GM12878 (cell line): Measurements from ENCODE around the gene RABEP2.

Experiments
- FOS ChIP-seq: IDR thresholded peaks from 3 replicates; pipeline ENCODE4 v1.6.1; 2011; ENCODE audit warnings: borderline replicate concordance; ENCODE audit not compliant: insufficient read length; ENCODE audit errors: extremely low read depth
- JUND ChIP-seq: IDR thresholded peaks from 2 replicates; pipeline ENCODE4 v1.6.1; 2012; ENCODE audit warnings: low read depth, mild to moderate bottlenecking, low read length, improper control_type of control experiment, moderate library complexity
- NBN ChIP-seq: fragments of 450-650 bp; IDR thresholded peaks from 2 replicates; pipeline ENCODE4 v1.6.1; 2016
- POLR2A ChIP-seq: IDR thresholded peaks from 2 replicates; pipeline ENCODE4 v1.6.1; 2011; ENCODE audit warnings: low read depth, mild to moderate bottlenecking, low read length
- POLR2AphosphoS5 ChIP-seq: IDR thresholded peaks from 2 replicates; pipeline ENCODE4 v1.6.1; 2011; ENCODE audit warnings: mild to moderate bottlenecking, low read length, inconsistent platforms
- SREBF1 ChIP-seq: IDR thresholded peaks from 2 replicates; pipeline ENCODE4 v1.6.1; 2012; ENCODE audit warnings: mild to moderate bottlenecking, low read length
- TF ChIP-seq, protein P1 (sequence below): IDR thresholded peaks from 2 replicates; pipeline ENCODE4 v1.6.1; 2011; ENCODE audit warnings: low read depth, low read length, improper control_type of control experiment, borderline replicate concordance
- TF ChIP-seq, protein P2 (sequence below): fragments of 450-650 bp; IDR thresholded peaks from 2 replicates; pipeline ENCODE4 v1.6.1; 2016; ENCODE audit warnings: mild to moderate bottlenecking
- TF ChIP-seq, protein P3 (sequence below), 3 experiments: IDR thresholded peaks in 2 of 3; conservative IDR thresholded peaks in 1 of 3; 2 replicates each; pipeline ENCODE4 v1.5.1; 2011; ENCODE audit warnings: low read depth in 3 of 3, low read length in 3 of 3, mild to moderate bottlenecking in 3 of 3, control low read depth in 2 of 3, moderate library complexity in 2 of 3, inconsistent platforms in 1 of 3, mixed read lengths in 1 of 3; ENCODE audit not compliant: control insufficient read depth in 2 of 3, insufficient read depth in 1 of 3; ENCODE audit errors: extremely low read depth in 1 of 3

DNA sequence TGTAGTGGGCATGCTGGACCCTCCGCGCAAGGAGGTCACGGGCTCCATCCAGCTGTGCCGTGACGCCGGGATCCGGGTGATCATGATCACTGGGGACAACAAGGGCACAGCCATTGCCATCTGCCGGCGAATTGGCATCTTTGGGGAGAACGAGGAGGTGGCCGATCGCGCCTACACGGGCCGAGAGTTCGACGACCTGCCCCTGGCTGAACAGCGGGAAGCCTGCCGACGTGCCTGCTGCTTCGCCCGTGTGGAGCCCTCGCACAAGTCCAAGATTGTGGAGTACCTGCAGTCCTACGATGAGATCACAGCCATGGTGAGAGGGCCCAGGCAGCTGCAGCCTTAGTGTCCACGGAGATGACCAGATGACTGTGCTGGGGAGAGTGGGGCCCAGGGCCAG, 24.4 kb downstream of the RABEP2 start:
- TF ChIP-seq POLR2AphosphoS5 (no peak), JUND (no peak), POLR2A (peak; percentile 52; the same call in 1 of the 2 replicates), SREBF1 (no peak), FOS (no peak), NBN (no peak)
- TF ChIP-seq, protein P1, sequence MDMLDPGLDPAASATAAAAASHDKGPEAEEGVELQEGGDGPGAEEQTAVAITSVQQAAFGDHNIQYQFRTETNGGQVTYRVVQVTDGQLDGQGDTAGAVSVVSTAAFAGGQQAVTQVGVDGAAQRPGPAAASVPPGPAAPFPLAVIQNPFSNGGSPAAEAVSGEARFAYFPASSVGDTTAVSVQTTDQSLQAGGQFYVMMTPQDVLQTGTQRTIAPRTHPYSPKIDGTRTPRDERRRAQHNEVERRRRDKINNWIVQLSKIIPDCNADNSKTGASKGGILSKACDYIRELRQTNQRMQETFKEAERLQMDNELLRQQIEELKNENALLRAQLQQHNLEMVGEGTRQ: no peak
- TF ChIP-seq, protein P2, sequence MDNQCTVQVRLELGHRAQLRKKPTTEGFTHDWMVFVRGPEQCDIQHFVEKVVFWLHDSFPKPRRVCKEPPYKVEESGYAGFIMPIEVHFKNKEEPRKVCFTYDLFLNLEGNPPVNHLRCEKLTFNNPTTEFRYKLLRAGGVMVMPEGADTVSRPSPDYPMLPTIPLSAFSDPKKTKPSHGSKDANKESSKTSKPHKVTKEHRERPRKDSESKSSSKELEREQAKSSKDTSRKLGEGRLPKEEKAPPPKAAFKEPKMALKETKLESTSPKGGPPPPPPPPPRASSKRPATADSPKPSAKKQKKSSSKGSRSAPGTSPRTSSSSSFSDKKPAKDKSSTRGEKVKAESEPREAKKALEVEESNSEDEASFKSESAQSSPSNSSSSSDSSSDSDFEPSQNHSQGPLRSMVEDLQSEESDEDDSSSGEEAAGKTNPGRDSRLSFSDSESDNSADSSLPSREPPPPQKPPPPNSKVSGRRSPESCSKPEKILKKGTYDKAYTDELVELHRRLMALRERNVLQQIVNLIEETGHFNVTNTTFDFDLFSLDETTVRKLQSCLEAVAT: no peak
- TF ChIP-seq, protein P3, sequence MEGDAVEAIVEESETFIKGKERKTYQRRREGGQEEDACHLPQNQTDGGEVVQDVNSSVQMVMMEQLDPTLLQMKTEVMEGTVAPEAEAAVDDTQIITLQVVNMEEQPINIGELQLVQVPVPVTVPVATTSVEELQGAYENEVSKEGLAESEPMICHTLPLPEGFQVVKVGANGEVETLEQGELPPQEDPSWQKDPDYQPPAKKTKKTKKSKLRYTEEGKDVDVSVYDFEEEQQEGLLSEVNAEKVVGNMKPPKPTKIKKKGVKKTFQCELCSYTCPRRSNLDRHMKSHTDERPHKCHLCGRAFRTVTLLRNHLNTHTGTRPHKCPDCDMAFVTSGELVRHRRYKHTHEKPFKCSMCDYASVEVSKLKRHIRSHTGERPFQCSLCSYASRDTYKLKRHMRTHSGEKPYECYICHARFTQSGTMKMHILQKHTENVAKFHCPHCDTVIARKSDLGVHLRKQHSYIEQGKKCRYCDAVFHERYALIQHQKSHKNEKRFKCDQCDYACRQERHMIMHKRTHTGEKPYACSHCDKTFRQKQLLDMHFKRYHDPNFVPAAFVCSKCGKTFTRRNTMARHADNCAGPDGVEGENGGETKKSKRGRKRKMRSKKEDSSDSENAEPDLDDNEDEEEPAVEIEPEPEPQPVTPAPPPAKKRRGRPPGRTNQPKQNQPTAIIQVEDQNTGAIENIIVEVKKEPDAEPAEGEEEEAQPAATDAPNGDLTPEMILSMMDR (IDR thresholded peaks at IDR 0.05 in 2 of 3, conservative IDR thresholded peaks at IDR 0.05 in 1 of 3; ENCODE audit: control insufficient read depth in 2 of 3, extremely low read depth in 1 of 3, insufficient read depth in 1 of 3, low read depth in 3 of 3, low read length in 3 of 3): no peak
